SKM-1 treated with dmso at 0.1 percent for 144 hours (cell line): ENCODE results near the gene LRRC71.

Experiments
- DNase-seq: peaks from one replicate; lab custom pipeline; 2025; ENCODE audit not compliant: unreplicated experiment; lab: John Stamatoyannopoulos, UW

LRRC71 gene

DNA sequence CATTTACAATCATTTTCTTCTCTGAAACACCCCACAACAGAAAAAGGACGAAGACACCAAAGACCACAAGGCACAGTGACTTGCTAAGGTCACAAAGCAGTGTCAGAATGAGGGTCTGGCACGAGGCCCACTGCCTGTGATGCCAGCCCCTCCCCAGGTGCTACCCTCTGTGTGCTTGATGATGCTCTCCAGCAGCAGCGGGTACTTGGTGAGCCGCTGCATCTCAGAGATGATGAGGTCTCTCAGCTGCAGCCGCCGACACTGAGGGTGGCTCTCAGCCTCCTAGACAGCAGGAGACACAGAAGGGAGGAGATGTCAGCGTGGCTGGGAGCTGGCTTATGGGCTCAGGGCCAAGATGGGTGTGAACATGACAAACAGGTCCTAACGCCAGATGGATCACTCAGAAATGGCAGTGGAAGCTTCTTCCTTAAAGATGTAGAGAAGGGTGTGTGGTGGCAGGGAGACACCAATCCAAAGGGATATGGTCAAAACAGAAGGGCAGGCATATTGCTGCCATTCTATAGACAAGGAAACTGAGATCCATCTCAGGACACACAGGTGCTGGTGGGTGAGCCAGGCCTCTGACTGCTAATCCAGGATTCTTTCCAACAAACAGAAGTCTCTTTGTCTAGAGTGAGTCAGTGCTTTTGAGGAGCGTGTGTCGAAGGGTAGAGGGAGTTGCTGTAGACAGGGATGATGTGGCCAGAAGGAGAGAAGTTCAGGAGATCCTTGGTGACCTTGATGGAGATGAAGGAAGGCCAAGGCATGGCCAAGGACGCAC lies 25.6 kb downstream of the LRRC71 start:
- DNase-seq: no peak

DNA sequence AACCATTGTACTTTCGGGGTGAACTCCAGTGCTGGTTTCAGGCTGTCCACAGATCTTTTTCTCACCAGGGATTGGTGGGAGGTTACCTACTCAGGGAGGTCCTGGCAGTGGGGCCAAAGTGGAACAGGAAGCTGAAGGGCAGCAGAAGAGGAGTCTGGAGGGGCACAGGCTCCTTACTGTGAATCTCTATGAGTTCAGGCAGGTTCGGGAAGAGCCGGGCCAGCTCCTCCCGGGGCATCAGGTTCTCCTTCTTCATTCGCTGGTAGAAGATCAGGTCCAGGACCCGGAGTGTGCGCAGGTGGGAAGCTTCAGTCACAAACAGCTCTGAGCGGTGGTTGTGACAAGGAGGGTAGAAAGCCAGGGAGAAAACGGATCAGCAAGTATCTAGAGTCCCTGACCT lies 26.7 kb downstream of the LRRC71 start:
- DNase-seq: no peak

DNA sequence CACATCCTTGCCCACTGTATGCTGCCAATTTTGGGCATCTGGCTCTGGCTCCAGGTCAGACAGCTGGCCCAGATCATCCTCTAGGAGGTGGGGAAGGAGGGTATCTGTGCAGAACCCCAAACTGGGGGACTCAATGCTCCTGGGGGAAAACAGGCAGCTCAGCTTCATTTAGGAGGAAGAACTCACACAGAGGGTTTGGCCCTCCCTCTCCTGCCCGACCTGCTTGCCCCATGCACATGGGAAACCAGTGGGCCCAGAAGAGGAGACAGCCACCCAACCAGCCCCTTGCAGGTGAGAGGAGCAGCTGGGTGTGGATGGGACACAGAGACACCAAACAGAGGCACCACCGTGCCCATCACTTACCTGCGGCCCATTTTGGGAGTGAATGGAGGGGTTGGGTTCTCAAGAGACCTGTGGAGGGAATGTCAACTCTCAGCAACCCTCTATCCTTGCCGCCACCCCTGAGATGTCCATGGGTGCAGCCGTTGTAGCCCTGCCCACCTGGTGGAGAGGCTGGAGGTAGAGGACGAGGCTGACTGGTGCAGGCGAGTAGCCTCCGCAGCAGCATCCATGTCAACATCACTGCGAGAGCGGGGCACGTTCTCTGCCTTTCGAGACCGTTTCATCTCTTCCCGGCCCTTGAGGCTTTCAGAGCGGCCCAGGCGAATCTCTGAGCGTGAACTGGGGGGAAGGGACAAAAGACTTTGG lies 27.5 kb downstream of the LRRC71 start:
- no peak for DNase-seq

DNA sequence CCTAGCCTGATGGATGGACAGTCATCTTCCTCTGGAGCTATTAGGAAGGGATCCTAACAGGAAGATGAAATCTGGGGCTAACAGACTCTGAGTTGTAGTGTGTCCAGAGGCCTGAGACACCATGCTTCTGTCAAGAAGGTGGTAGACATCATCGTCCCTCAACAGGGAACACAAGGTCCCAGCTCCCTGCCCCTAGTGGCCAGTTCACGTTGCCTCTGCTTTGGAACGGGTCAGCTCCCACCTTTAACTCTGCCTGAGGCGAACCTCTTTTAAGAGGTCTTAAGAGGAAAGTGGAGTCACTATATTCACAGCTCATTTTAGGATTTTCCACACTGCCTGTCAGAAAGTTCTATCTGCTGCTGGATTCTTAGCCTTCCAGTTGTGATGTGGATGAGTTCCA lies 28.3 kb downstream of the LRRC71 start:
- no peak for DNase-seq

DNA sequence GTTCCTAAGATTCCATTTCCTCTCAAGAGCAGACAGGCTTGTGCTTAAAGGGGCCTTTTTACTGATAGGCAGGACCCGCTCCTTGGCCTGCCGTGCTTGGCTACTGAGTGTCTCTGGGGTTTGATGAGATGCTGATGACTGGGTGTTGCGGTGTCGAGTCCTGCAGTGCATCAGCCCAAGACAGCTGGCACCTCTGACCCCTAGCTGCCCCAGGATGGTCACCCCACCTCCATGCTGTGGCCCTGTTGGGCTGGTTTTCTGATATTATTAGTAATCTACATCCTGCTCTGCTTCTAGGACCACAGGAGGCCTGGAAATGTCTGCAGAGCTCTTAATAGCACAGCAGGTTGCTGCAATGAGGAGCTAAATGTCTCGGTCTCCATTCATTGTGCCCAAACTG lies 28.7 kb downstream of the LRRC71 start:
- no peak for DNase-seq

DNA sequence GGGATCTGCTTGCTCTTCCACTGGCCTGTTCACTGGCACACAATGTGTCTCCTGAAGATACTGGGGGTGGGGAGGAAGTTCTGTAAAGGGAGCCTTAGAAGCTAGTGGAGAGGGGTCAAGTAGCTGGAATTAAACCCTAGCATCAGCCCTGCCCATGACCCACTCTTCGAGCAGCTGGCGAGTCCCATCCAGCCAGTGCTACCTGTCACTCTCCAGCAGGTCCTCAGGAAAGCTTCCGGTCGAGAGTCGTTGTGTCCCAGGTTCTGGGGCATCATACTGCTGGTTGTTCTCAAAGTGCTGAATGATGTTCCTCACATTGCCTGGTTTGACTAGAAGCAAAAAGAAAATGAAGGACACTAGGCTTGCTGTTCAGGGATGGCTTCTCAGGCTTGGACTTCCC lies 30.9 kb downstream of the LRRC71 start:
- DNase-seq: no peak

DNA sequence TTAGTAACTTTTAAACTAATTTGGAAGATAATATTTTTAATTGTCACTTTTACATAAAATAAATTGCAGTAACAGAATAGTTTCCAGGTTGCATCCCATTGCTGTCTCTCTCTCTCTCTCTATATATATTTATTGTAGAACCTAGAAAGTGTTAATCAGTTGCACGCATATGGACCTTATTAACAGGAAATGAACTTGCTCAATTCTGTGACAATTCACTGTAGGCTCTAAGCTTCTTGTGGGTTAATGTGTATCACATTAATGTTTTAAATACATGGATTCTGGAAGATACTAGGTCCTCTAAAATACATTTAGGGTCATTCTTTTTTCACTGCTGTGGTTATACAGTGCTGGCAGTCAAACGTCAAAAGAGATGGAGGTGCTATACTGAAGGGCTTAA lies 33.1 kb downstream of the LRRC71 start:
- no peak for DNase-seq

DNA sequence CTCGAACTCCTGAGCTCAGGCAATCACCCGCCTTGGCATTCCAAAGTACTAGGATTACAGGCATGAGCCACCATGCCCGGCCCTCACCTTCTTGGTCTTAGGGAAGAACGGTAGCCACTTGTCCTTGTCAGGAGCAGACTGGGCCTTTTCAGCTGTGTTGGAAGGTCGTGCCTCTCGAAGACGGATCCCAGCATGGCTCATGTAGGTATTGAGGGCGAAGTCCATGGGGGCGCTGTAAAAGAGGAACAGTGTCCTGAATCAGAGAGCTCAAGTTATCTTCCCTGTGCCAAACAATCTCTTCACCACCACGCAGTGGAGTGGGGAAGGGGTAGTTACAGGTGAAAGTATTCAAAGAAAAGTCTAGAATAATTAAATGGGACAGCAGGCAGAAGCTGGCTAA lies 35.9 kb downstream of the LRRC71 start:
- DNase-seq: no peak

DNA sequence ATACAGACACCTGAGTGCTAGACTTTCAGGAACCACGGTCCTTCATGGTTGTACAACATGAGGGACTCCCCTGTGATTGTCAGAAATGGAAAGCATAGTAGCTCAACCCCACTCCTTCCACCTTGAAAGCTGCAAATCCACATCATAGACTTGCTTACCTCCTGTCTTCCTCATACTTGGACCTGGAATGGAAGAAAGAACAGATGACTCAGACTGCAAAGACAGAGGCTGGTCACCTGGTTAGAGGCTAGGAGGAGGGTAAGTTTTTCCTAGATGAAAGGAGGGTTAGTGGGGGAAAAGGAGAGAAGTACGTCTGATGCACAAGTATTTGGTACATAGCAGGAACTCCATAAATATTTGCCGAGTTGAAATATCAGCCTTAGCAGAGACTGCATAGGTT lies 37.2 kb downstream of the LRRC71 start:
- DNase-seq: no peak

DNA sequence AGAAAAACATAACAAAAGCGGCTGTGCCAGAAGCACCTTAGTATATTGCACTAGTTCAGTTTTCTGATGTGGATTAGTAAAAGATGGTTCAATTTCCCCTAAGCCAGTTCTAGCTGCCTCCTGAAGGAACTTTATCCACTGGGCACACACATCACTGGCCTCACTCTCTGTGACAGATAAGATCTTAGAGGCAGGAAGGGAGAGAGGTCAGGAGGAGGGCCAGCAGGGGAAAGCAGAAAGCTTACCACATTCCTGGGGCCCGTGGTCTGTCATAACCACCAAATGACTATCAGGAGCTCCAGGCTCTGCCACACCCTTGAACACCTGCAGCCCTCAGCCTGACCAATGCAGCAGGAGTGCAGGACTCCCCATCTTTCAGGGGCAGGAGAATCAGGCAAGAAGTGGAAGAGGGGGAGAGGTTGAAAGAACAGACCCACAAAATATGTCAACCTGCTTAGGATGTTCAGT lies 37.8 kb downstream of the LRRC71 start:
- no peak for DNase-seq

DNA sequence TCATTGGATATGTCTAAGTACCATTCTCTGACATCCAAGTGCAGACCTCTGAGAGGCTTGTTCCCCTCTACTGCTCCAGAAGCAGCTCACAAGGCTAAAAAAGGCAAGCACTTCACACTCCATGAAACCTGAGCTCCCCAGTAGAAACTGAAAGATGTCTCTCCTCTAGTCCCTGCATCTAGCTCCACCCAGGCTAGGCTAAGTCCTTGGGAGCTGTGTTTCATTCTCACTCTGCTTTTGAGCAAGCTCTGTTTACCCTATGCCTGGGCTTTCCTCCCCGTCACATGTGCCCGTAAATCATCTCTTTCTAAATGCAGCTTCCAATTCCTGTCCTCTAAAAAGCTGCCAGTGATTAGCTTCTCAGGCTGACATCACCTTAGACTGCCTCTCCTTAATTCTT lies 39.0 kb downstream of the LRRC71 start:
- no peak for DNase-seq

DNA sequence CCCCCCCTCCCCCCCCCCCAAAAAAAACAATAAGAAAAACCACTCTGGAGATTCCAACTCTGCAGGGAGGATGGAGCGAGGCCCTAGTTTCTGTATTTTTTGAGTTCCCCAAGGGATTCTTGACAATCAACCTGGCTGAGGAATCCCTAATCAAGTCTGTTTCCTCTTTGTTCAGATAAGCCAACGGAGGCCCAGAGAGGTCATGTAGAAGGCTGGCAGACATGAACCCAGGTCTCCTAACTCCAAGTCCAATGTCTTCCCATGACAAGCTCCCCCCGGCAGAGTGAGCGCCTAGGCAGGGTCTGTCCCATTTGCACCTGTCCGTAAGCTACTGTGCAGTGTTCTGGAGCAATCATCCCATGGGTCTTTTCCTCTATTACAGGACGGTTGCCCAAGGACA lies 39.5 kb downstream of the LRRC71 start:
- DNase-seq: no peak

DNA sequence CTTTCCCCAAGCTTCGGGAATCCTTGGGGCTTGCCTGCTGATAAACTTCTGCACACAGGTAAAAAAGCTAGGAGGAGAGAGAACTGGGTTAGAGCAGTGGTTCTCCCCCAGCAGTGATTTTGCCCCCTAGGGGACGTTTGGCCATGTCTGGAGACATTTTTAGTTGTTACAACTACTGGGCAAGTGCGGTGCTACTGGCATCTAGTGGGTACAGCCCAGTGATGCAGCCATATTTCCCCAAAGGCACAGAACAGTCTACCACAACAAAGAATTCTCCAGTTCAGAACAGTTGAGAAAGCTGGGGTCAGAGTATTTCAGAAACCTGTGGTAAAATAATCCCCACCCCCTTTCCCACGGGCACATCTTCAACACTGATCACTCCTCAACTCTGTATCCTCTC lies 41.3 kb downstream of the LRRC71 start:
- DNase-seq: no peak

DNA sequence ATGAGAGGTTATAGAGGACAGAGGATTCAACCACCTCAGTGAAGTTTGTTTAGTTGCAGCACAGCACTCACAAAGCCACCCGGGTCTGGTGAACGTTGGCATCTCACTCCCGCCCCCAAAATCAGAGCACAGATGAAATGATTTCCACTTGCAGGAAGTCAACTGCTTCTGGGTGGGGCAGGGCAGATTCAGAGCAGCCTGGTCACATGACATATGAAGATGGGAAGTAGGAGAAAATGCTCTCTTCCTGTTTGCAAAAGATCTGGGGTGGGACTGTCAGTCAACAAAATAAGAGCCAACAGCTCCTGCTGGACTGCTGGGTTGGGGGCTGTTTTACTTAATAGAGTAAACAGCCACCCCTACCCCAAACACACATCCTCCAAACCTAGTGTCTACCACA lies 43.2 kb downstream of the LRRC71 start:
- peak; percentile 42 for DNase-seq

DNA sequence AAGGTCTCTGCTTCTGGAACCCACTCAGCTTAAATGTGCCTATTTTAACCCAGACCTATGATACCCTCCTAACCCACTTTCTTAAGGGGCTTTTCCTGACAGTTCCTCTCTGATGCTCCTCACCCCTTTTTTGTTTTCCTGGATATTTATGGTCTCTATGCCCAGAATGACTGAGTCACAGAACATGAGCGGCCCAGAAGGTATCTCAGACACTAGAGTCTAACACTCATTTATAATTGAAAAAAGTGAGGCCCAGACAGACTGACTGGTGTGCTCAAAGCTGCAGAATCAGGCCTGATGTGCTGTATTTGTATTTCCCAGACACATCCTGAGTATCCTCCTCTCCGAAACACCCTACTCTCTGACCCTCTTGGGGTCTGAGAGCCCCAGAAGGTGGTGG lies 44.0 kb downstream of the LRRC71 start:
- DNase-seq: no peak

DNA sequence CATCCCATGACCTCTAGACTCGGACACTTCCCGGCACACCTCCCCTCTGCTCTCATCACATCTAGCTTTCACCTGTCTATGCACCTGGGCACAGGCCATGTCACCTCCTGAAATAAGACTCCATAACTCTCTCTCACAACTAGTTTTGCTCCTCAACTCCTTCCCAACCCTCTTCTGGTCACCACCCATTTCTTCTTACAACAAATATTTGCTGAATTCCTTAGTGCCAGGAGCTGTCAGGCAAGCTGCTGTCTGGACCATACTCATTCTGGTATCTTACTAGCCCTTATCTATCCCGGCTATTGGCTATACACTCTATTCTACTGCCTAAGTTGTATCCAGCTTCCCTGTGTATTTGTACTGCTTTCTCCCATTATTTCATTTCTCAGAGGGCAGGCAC lies 49.1 kb downstream of the LRRC71 start:
- no peak for DNase-seq

DNA sequence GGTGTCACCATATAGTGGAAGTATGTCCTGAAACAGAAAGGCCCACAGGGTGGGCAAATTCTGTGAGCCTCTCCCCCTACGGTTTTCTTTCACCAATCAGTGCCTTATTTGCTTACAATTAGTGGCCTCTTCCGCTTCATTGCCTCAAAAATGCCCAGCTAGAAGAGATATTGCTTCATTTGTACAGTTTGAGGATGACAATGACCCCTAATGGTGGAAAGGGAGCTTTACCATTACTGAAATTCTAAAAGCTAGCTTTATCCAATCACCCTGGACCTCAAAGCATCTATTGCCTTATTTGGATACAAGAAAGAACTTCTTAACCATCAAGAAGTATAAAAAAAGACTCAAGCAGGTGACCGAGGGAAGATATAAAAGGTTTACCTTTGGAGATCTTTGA lies 49.6 kb downstream of the LRRC71 start:
- DNase-seq: peak; percentile 49

DNA sequence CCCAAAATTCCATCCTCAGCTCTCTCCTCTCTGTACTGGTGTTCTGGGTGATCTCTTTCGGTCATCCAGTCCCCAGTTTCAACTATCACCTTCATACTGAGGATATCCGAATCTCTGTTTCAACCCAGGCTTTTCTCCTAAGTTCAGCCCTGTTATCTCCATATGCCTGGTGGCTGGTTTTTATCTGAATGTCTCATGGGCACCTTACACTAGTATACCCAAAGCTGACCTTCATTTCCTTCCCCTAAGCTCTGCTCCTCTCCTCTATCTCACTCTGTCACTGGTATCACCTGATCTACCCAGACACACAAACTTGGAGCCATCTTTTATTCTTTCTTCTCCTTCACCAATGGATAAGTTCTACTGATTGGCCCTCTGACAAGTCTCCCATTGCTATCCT lies 53.0 kb downstream of the LRRC71 start:
- DNase-seq: no peak

DNA sequence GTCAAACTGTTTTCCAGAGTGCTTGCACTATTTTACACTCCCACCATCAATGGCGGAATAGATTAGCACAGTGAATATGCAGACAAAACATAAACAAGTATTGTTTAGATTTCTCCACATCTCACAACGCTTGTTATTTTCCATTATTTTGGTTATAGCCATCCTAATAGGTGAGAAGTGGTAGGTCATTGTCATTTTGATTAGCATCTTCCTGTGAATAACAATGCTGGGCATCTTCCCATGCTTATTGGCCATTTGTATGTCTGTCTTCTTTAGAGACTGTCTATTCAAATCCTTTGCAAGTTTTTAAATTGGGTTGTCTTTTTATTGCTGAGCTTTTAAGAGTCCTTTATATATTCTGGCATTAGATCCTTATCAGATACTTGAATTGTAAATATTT lies 54.7 kb downstream of the LRRC71 start:
- DNase-seq: no peak

DNA sequence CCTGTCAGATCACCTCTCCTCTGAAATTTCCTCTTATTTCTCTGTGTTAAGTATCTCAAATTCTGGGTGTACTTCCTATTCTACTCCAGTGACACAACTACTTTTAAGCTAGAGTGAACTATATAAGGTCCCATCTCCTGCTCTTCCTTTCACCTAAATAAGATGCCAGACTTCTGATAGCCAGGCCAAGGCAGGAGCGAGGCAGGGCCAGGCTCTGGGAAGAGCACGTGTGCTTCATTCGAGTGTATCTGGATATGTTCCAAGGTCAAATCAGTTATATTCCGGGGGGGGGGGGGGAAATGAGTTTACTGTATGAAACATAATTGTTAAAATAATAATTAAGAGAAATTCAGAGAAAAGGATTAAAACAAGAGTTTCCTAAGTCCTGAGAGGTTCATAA lies 60.1 kb downstream of the LRRC71 start:
- DNase-seq: no peak
